Neural cell (in vitro differentiated cells): ENCODE data around the gene WNT2B.

Experiments used
- EP300 ChIP-seq: fragments of 450-650 bp; conservative IDR thresholded peaks from 2 replicates; pipeline ENCODE4 v1.6.1; 2014; ENCODE audit warnings: antibody characterized with exemption, mild to moderate bottlenecking, moderate library complexity; ENCODE audit not compliant: poor library complexity, severe bottlenecking
- POLR2AphosphoS5 ChIP-seq: IDR thresholded peaks from 2 replicates; pipeline ENCODE4 v1.6.1; 2012
- RAD21 ChIP-seq: fragments of 450-650 bp; conservative IDR thresholded peaks from 2 replicates; pipeline ENCODE4 v1.6.1; 2014; ENCODE audit warnings: antibody characterized with exemption, mild to moderate bottlenecking, moderate library complexity
- TAF1 ChIP-seq: IDR thresholded peaks from 2 replicates; pipeline ENCODE4 v1.6.1; 2012; ENCODE audit warnings: low read depth

DNA sequence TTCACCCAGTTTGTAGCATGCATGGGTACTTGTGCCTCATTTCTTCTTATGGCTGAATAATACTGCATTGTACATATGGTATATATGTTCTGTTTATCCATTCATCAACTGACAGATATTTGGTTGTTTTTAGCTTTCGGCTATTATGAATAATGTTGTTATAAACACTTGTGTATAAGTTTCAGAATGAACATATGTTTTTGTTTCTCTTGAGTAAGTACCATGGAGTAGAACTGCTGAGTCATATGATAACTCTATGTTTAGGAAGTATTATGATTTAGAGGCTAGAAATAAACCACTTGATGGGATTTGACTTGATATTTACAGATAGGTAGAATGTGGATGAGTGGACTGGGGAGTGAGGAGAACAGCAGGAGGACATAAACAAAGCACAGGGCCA is 48.6 kb downstream of the WNT2B start:
- TF ChIP-seq POLR2AphosphoS5 = no peak
- TF ChIP-seq TAF1 = no peak
- TF ChIP-seq EP300 = no peak
- no peak for TF ChIP-seq RAD21
